Lower lobe of right lung (tissue), 2 donors: ENCODE measurements around the gene CDR2L. TPM values are rescaled to one million over a fixed set of nuclear protein-coding genes. Genes with fewer than 3 reads are reported as not detected.
A peak's percentile ranks its signal among the peaks of the same experiment; 100 is the strongest.
"Not testable (repeated sequence)": the region's sequence is repeated elsewhere in the genome, so short reads cannot be mapped to it uniquely, and the experiment has no call there.

Experiments
- ATAC-seq, 2 donors: fragments of 200-7000 bp; cut with Tn5 transposase; one replicate each; pipeline ENCODE4 v1.9.1; 2020 to 2022; ENCODE audit warnings: mild to moderate bottlenecking in 2 of 2, moderate library complexity in 2 of 2
- DNase-seq: peaks from one replicate; pipeline ENCODE4 v3.0.0-alpha.2; 2020
- H3K27ac ChIP-seq: fragments of 200-600 bp; one replicate; pipeline ENCODE4 v1.8.0; 2022
- H3K27me3 ChIP-seq: fragments of 200-600 bp; one replicate; pipeline ENCODE4 v1.8.0; 2022; ENCODE audit warnings: low read depth
- H3K36me3 ChIP-seq: fragments of 200-600 bp; one replicate; pipeline ENCODE4 v1.8.0; 2022; ENCODE audit warnings: mild to moderate bottlenecking
- H3K4me1 ChIP-seq: fragments of 200-600 bp; one replicate; pipeline ENCODE4 v1.8.0; 2022
- H3K4me3 ChIP-seq: fragments of 200-600 bp; one replicate; pipeline ENCODE4 v1.8.0; 2022; ENCODE audit warnings: mild to moderate bottlenecking
- H3K9me3 ChIP-seq: fragments of 200-600 bp; one replicate; pipeline ENCODE4 v1.8.0; 2022
- intact Hi-C: fragments of 100-400 bp; cut with DNase I; formaldehyde crosslinking; loops from one replicate; pipeline ENCODE4 v1.11.0; 2022
- total RNA-seq: library from RNA; stranded (reverse); fragmentation: NEBNext Ultra II Directional; extraction: Animal tissue kit (Norgen Biotek cat#: 25700); gene quantifications from one replicate; pipeline ENCODE4 v1.2.1, GENCODE V29; 2021
- TF ChIP-seq, protein P1 (sequence below): fragments of 200-600 bp; IDR thresholded peaks from one replicate; pipeline ENCODE4 v1.8.0; 2022; ENCODE audit warnings: antibody characterized with exemption, mild to moderate bottlenecking
- donor health status: DM: no; HTN: yes; CAD: no; lungs with severe emphysema.

The CDR2L gene
- total RNA-seq, 1 donor from 2014 or later, result 12.6 TPM

DNA sequence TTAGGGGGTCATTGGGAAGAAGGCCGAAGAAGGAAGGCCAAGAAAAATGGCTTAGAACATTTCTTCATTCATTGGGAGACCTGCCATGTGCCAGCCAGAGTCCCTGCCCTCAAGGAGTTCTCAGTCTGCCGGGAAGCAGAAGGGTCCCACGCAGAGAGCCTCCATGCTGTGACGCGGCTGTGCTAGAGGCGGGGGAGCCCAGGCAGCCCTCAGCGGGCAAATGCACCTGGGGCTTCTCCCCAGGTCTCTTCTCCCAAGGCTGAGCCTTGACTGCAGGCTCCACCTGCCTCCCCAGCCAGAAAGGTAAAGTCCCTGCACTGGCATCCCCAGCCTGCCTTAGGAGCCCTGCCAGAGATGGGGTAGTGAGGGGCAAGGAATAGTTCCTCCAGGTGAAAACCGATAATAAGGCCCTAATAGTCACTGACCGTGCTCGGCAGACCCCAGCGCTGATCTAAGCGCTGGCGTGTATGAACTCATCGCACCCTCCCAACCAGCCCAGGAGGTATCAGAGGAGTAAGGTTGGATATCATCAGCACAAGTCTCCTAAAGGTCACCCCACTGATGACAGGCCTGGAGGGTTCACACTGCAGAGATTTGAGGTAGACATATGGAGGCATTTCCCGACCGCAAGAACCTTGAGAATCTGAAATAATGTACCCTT lies 6.0 kb upstream of the CDR2L start:
- H3K36me3 ChIP-seq, result no peaks in the 10 kb centered on the region
- TF ChIP-seq, protein P1, sequence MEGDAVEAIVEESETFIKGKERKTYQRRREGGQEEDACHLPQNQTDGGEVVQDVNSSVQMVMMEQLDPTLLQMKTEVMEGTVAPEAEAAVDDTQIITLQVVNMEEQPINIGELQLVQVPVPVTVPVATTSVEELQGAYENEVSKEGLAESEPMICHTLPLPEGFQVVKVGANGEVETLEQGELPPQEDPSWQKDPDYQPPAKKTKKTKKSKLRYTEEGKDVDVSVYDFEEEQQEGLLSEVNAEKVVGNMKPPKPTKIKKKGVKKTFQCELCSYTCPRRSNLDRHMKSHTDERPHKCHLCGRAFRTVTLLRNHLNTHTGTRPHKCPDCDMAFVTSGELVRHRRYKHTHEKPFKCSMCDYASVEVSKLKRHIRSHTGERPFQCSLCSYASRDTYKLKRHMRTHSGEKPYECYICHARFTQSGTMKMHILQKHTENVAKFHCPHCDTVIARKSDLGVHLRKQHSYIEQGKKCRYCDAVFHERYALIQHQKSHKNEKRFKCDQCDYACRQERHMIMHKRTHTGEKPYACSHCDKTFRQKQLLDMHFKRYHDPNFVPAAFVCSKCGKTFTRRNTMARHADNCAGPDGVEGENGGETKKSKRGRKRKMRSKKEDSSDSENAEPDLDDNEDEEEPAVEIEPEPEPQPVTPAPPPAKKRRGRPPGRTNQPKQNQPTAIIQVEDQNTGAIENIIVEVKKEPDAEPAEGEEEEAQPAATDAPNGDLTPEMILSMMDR, result no peak
- H3K27me3 ChIP-seq, result no peaks in the 10 kb centered on the region
- no peak for DNase-seq
- H3K4me3 ChIP-seq, result peak overlapping the region; percentile 66
- H3K9me3 ChIP-seq, result no peaks in the 10 kb centered on the region
- H3K4me1 ChIP-seq, result peaks cover 12% of the 10 kb centered on the region
- H3K27ac ChIP-seq, result peak overlapping the region; percentile 88
- intact Hi-C loops, result no loop called here
- no peak for ATAC-seq

DNA sequence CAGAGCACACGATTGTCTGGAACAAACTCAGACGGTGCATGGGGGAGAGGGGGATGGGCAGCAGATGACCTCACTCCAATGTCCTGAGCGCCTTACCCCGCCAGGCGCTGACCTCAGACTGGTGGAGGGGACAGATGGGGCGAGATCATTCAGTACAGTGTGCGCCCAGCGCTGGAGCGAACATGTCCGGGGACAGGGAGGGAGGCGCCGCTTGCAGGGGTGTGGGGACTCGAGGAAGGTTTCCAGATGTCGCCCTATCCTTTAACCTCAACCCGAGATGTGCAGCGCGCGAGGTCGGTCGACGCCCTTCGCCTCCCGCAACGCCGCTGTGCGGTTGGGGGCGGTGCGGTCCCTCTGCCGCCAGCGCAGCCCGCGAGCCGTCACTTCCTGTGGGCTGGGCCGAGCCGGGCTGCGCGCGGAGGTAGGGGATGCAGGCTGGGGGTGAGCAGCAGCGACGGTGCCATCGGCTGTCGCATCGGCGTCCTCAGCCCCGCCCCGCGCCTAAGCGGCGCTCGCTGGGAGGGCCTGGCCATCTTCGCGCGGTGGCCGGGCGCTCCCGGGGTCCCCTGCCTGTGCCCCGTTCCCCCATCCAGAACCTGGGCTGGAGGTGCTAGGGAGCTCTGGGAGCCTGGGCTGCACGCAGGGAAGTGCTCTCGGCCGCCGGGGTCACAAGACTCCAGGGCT lies 5.3 kb upstream of the CDR2L start:
- TF ChIP-seq, protein P1, result no peak
- DNase-seq, result peak; percentile 82

DNA sequence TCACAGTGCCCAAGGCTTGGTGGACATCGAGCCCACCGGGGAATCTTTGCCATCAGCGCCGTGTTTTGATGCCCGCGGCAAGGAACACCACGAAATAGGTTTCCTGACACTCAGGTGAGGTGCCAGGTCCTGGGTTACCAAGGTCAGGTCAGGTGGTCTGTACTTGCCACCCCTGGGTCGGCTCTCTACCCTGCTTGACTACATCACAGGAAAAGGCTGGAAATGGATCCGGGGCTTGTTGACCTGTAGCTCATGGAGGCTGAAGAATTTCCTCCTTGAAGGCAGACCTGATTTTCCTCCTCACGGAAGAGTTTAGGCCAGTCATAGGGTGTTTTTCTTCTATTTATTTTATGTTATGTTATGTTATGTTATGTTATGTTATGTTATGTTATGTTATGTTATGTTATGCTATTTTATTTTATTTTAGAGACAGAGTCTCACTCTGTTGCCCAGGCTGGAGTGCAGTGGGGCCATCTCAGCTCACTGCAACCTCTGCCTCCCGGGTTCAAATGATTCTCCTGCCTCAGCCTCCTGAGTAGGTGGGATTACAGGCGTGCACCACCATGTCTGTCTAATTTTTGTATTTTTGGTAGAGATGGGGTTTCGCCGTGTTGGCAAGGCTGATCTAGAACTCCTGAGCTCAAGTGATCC lies 4.6 kb upstream of the CDR2L start:
- H3K27me3 ChIP-seq, intact Hi-C loops, DNase-seq, H3K36me3 ChIP-seq, H3K9me3 ChIP-seq: not testable (repeated sequence)
- peaks cover 17% of the 10 kb centered on the region for H3K4me1 ChIP-seq
- H3K4me3 ChIP-seq, result peak overlapping the region; percentile 66
- peak; percentile 5 to 16 for ATAC-seq
- peak overlapping the region; percentile 88 for H3K27ac ChIP-seq

More for the DNA sequence above, 5.3 kb upstream of the CDR2L start:
- ATAC-seq, result peak; percentile 96
- Histone ChIP-seq H3K4me3 (peak overlapping the region; percentile 66), H3K27ac (peak overlapping the region; percentile 88), H3K36me3 (no peaks in the 10 kb centered on the region), H3K4me1 (peaks cover 17% of the 10 kb centered on the region), H3K9me3 (no peaks in the 10 kb centered on the region), H3K27me3 (no peaks in the 10 kb centered on the region)
- intact Hi-C loops, result no loop called here

DNA sequence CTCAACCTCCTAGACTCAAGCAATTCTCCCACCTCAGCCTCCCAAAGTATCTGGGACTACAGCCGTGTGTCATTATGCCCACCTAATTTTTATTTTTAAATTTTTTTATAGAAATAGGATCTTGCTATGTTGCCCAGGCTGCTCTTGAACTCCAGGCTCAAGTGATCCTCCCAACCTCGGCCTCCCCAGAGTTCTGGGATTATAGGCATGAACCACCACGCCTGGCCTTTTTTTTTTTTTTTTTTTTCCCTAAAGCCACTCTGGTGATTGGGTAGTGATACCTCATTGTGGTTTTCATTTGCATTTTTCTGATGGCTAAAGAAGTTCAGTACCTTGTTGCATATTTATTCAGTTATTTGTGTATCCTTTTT lies 1.2 kb upstream of the CDR2L start:
- no peaks in the 10 kb centered on the region for H3K36me3 ChIP-seq
- H3K4me3 ChIP-seq, result no peak overlapping the region
- peaks cover 38% of the 10 kb centered on the region for H3K4me1 ChIP-seq
- ATAC-seq (no peak), DNase-seq (no peak)
- intact Hi-C loops, result no loop called here
- TF ChIP-seq, protein P1, result no peak
- H3K27me3 ChIP-seq, result no peaks in the 10 kb centered on the region
- no peaks in the 10 kb centered on the region for H3K9me3 ChIP-seq
- H3K27ac ChIP-seq, result no peak overlapping the region

DNA sequence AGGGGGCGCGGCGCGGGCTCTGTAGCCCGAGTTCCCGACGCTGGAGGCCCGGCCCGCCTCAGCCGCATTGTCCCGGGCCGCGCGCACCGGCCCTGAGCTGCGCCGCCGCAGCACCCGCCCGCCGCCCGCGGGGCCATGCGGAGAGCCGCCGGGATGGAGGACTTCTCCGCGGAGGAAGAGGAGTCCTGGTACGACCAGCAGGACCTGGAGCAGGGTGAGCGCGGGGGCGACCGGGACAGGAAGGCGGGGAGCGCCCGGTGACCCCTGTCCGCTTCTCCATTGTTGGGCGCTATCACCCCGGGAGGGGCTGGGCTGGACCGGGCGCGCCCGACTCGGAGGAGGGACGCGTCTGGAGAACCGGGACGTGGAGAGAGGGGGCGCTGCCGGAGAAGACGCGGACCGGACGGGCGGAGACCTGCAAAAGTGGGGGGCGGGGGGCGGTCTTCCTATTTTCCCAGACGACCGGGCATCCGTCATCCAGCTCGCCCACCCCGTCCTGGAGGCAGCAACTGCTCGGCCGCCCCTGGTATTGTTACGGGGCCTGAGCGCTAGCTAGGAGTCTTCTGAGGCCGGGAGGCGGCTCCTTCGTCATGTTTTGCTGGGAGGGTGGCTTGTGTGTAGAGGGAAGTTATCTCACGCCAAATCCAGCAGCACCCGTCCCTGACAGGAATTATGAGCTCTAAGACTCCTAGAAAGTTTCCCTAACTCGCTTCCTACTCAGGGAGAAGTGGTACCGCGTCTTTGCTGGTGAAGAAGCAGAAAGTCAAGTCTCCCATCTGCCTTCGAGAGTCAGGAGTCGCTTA lies 678 bp downstream of the CDR2L start:
- Histone ChIP-seq H3K27ac (peak overlapping the region; percentile 88), H3K4me3 (peak overlapping the region; percentile 72), H3K36me3 (no peaks in the 10 kb centered on the region), H3K27me3 (no peaks in the 10 kb centered on the region), H3K4me1 (peaks cover 32% of the 10 kb centered on the region), H3K9me3 (no peaks in the 10 kb centered on the region)
- TF ChIP-seq, protein P1, result peak; percentile 34
- ATAC-seq, result peak; percentile 72 to 73
- intact Hi-C loops, result no loop called here
- DNase-seq, result peak; percentile 84
